Tibial nerve (tissue), 4 donors: ENCODE data around the gene CAPN15.

Source experiments
- CTCF ChIP-seq, 5 experiments: fragments of 200-600 bp in 3 of 5; fragments of 450-650 bp in 2 of 5; sonication (generic) in 3 of 5; IDR thresholded peaks; one replicate each; pipeline ENCODE4 v1.5.1; 2016 to 2019; ENCODE audit warnings: antibody characterized with exemption in 5 of 5, mild to moderate bottlenecking in 3 of 5, moderate library complexity in 2 of 5
- EP300 ChIP-seq, 2 donors: sonication (generic); formaldehyde crosslinking; IDR thresholded peaks; one replicate each; pipeline ENCODE4 v1.6.1; 2017; ENCODE audit warnings: antibody characterized with exemption in 2 of 2, mild to moderate bottlenecking in 1 of 2
- POLR2A ChIP-seq, 2 donors: fragments of 450-650 bp; IDR thresholded peaks; one replicate each; pipeline ENCODE4 v1.6.1; 2017; ENCODE audit warnings: antibody characterized with exemption in 2 of 2, mild to moderate bottlenecking in 2 of 2, moderate library complexity in 2 of 2

- TF ChIP-seq POLR2A (IDR thresholded peaks at IDR 0.05) (no peak), CTCF (IDR thresholded peaks at IDR 0.05) (no peak), EP300 (IDR thresholded peaks at IDR 0.05) (no peak)
These were observed 24.7 kb downstream of the CAPN15 start for GRCh38 chr16:552171-552570.
